Keratinocyte (primary cell): ENCODE results near the gene NBEAL2. TPM values are rescaled to one million over a fixed set of nuclear protein-coding genes. Genes with fewer than 3 reads are reported as not detected.
"Not testable (repeated sequence)": the region's sequence is repeated elsewhere in the genome, so short reads cannot be mapped to it uniquely, and the experiment has no call there.

ENCODE experiments used
- DNase-seq: peaks from one replicate; pipeline ENCODE4 v3.0.0-alpha.2; 2011; ENCODE audit warnings: low read depth, missing footprints, low spot score
- FAIRE-seq: peaks from 2 replicates; lab custom pipeline; 2011; peaks lifted over from hg19 to GRCh38; lab: Jason Lieb, UNC
- H2AFZ ChIP-seq: 2 replicates; pipeline ENCODE4 v1.6.0; 2012; ENCODE audit warnings: low read length, control low read depth, inconsistent platforms; ENCODE audit not compliant: control insufficient read depth
- H3K27ac ChIP-seq: 2 replicates; pipeline ENCODE4 v1.5.1; 2011; ENCODE audit warnings: low read length; ENCODE audit not compliant: control insufficient read depth, insufficient read depth
- H3K27me3 ChIP-seq: 3 replicates; pipeline ENCODE4 v1.6.0; 2011; ENCODE audit warnings: low read length; ENCODE audit not compliant: control insufficient read depth, insufficient read depth; ENCODE audit errors: extremely low read depth
- H3K36me3 ChIP-seq, 2 experiments: 2 replicates in 1 of 2; 3 replicates in 1 of 2; pipeline ENCODE4 v1.5.1; 2011; ENCODE audit warnings: low read length in 2 of 2, mild to moderate bottlenecking in 1 of 2; ENCODE audit not compliant: control insufficient read depth in 2 of 2, insufficient read depth in 2 of 2; ENCODE audit errors: extremely low read depth in 1 of 2
- H3K4me1 ChIP-seq: 3 replicates; pipeline ENCODE4 v1.5.1; 2011; ENCODE audit warnings: low read length; ENCODE audit not compliant: control insufficient read depth, insufficient read depth; ENCODE audit errors: extremely low read depth
- H3K4me2 ChIP-seq: 3 replicates; pipeline ENCODE4 v1.6.0; 2011; ENCODE audit warnings: low read depth, low read length; ENCODE audit not compliant: control insufficient read depth, insufficient read depth; ENCODE audit errors: extremely low read depth
- H3K4me3 ChIP-seq, 3 experiments: fragments of 200-600 bp in 1 of 3; sonication (generic) in 1 of 3; 2 replicates in 2 of 3; 3 replicates in 1 of 3; pipeline ENCODE4 v1.5.1; 2011 to 2016; ENCODE audit warnings: low read length in 3 of 3, mild to moderate bottlenecking in 3 of 3, control low read depth in 2 of 3, inconsistent platforms in 1 of 3, low read depth in 1 of 3, mixed read lengths in 1 of 3, mixed run types in 1 of 3, moderate library complexity in 1 of 3; ENCODE audit not compliant: control insufficient read depth in 2 of 3, insufficient read depth in 2 of 3; ENCODE audit errors: extremely low read depth in 1 of 3
- H3K79me2 ChIP-seq: 2 replicates; pipeline ENCODE4 v1.6.0; 2012; ENCODE audit warnings: low read length; ENCODE audit not compliant: control insufficient read depth, insufficient read depth
- H3K9ac ChIP-seq: 3 replicates; pipeline ENCODE4 v1.6.0; 2011; ENCODE audit warnings: low read length; ENCODE audit not compliant: control insufficient read depth, insufficient read depth; ENCODE audit errors: extremely low read depth
- H3K9me1 ChIP-seq: 3 replicates; pipeline ENCODE4 v1.6.0; 2011; ENCODE audit warnings: low read length; ENCODE audit not compliant: control insufficient read depth, insufficient read depth; ENCODE audit errors: extremely low read depth
- H3K9me3 ChIP-seq: 2 replicates; pipeline ENCODE4 v1.5.1; 2012; ENCODE audit warnings: low read depth, low read length; ENCODE audit not compliant: control insufficient read depth
- H4K20me1 ChIP-seq: 3 replicates; pipeline ENCODE4 v1.6.0; 2011; ENCODE audit warnings: low read length; ENCODE audit not compliant: control insufficient read depth, insufficient read depth; ENCODE audit errors: extremely low read depth
- CTCF ChIP-seq, 3 experiments: IDR thresholded peaks in 1 of 3; conservative IDR thresholded peaks in 1 of 3; optimal IDR thresholded peaks in 1 of 3; 2 replicates in 2 of 3; 3 replicates in 1 of 3; pipeline versions ENCODE3 to v1.5.1; 2011; ENCODE audit warnings: low read length in 3 of 3, mild to moderate bottlenecking in 3 of 3, moderate library complexity in 2 of 3, control low read depth in 1 of 3, inconsistent platforms in 1 of 3; ENCODE audit not compliant: insufficient read depth in 2 of 3; ENCODE audit errors: extremely low read depth in 1 of 3
- EZH2 ChIP-seq: IDR thresholded peaks from one replicate; pipeline ENCODE4 v1.6.1; 2012; ENCODE audit warnings: inconsistent platforms, mild to moderate bottlenecking, low read length, moderate library complexity
- dilution Hi-C: fragments of 300-500 bp; cut with MboI; formaldehyde crosslinking; loops from one replicate; pipeline ENCODE4 v1.7.0; 2020; ENCODE audit warnings: low sequenced_read_pairs; ENCODE audit not compliant: extremely low pct_ligation_motif_present
- polyA plus RNA-seq, 5 experiments: library from polyadenylated mRNA; depleted of rRNA in 3 of 5; stranded (reverse) in 3 of 5; stranded (forward) in 1 of 5; unstranded in 1 of 5; fragments of >200 nt; gene quantifications; 1 replicate in 1 of 5; 2 replicates in 3 of 5; 3 replicates in 1 of 5; pipeline versions ENCODE4 v1.2.1 to v1.2.3, GENCODE V29; 2011 to 2012; ENCODE audit warnings: missing spikeins in 2 of 5, low read depth in 1 of 5, low replicate concordance in 1 of 5

NBEAL2 gene
- polyA plus RNA-seq, 1 donor (not counting 4 experiments of a cell fraction or from before 2014, with no cell fraction given) = 22.8 TPM

- H3K27me3 ChIP-seq = no peaks in the 10 kb centered on the region
- no peak overlapping the region for H3K4me3 ChIP-seq
- TF ChIP-seq EZH2 = no peak
- no peak for TF ChIP-seq CTCF (optimal IDR thresholded peaks at IDR 0.05 in 1 of 3, IDR thresholded peaks at IDR 0.05 in 1 of 3, conservative IDR thresholded peaks at IDR 0.05 in 1 of 3; ENCODE audit: extremely low read depth in 1 of 3, insufficient read depth in 2 of 3, low read length in 3 of 3)
- no peak overlapping the region for H2AFZ ChIP-seq
- FAIRE-seq (no peak), DNase-seq (no peak)
- no peak overlapping the region for H3K9ac ChIP-seq
- no peaks in the 10 kb centered on the region for H3K9me1 ChIP-seq
- H3K4me2 ChIP-seq = no peak overlapping the region
- H3K36me3 ChIP-seq = peaks cover 0 to 20% of the 10 kb centered on the region in 2 experiments
- H4K20me1 ChIP-seq = peaks cover 6% of the 10 kb centered on the region
- H3K79me2 ChIP-seq = peaks cover 21% of the 10 kb centered on the region
- dilution Hi-C loops = no loop called here
- no peaks in the 10 kb centered on the region for H3K9me3 ChIP-seq
- H3K4me1 ChIP-seq = peaks cover 12% of the 10 kb centered on the region
- no peak overlapping the region for H3K27ac ChIP-seq
Observed at GRCh38 chr3:47022641-47023071, 43.2 kb downstream of the NBEAL2 start.

GRCh38 chr3:47024932-47025331 is 45.5 kb downstream of the NBEAL2 start:
- dilution Hi-C loops = no loop called here
- no peak overlapping the region for H3K4me3 ChIP-seq
- TF ChIP-seq CTCF (optimal IDR thresholded peaks at IDR 0.05 in 1 of 3, IDR thresholded peaks at IDR 0.05 in 1 of 3, conservative IDR thresholded peaks at IDR 0.05 in 1 of 3; ENCODE audit: extremely low read depth in 1 of 3, insufficient read depth in 2 of 3, low read length in 3 of 3) (peak in 1 of 3 experiments; percentile 36), EZH2 (no peak)
- DNase-seq (no peak), FAIRE-seq (no peak)
- H3K9me1 ChIP-seq = peaks cover 4% of the 10 kb centered on the region
- peaks cover 3% of the 10 kb centered on the region for H4K20me1 ChIP-seq
- H3K4me2 ChIP-seq = no peak overlapping the region
- no peaks in the 10 kb centered on the region for H3K27me3 ChIP-seq
- no peak overlapping the region for H3K27ac ChIP-seq
- peaks cover 24% of the 10 kb centered on the region for H3K79me2 ChIP-seq
- no peaks in the 10 kb centered on the region for H3K9me3 ChIP-seq
- H3K4me1 ChIP-seq = peaks cover 5% of the 10 kb centered on the region
- no peak overlapping the region for H2AFZ ChIP-seq
- H3K36me3 ChIP-seq = peaks cover 3 to 12% of the 10 kb centered on the region in 2 experiments
- no peak overlapping the region for H3K9ac ChIP-seq

DNA sequence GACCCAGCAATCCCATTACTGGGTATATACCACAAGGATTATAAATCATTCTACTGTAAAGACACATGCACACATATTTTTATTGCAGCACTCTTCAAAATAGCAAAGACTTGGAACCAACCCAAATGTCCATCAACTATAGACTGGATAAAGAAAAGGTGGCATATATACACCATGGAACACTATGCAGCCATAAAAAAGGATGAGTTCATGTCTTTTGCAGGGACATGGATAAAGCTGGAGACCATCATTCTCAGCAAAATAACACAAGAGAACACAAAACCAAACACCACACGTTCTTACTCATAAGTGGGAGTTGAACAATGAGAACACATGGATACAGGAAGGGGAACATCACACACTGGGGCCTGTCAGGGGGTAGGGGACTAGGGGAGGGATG is 47.0 kb downstream of the NBEAL2 start:
- H3K27me3 ChIP-seq, H3K9ac ChIP-seq, H3K36me3 ChIP-seq, H4K20me1 ChIP-seq, H2AFZ ChIP-seq, H3K9me1 ChIP-seq, H3K4me2 ChIP-seq, FAIRE-seq, H3K27ac ChIP-seq, H3K4me3 ChIP-seq, dilution Hi-C loops, DNase-seq, H3K4me1 ChIP-seq, H3K9me3 ChIP-seq: not testable (repeated sequence)
- peaks cover 22% of the 10 kb centered on the region for H3K79me2 ChIP-seq
